Stimulated activated CD8-positive, alpha-beta memory T cell treated with anti-CD3 and anti-CD28 coated beads, Interleukin-15, amount 100 ng/mL, for 4 hours (primary cell): ENCODE results near the gene GID4.
A peak's percentile ranks its signal among the peaks of the same experiment; 100 is the strongest.

Experiments used
- DNase-seq, 2 donors: peaks; one replicate each; pipeline ENCODE4 v3.0.0-alpha.2; 2020; ENCODE audit warnings: low read depth in 2 of 2

Gene GID4

DNA sequence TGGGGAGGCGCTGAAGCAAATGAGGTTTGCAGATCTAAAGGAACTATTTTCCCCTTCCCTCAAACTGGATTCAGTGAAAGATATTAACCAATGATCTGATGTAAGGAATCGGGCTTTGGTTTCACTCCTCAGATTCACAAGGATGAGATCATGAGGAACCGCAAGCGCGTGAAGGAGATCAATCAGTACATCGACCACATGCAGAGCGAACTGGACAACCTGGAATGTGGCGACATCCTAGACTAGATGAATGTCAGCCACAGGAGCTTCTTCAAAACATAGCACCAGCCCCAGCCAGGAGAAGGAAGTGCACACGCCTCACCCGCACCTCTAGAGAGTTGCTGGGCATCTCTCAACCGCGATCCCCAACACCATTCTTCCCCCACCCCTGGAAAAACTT, 22.8 kb upstream of the GID4 start:
- DNase-seq, result no peak

DNA sequence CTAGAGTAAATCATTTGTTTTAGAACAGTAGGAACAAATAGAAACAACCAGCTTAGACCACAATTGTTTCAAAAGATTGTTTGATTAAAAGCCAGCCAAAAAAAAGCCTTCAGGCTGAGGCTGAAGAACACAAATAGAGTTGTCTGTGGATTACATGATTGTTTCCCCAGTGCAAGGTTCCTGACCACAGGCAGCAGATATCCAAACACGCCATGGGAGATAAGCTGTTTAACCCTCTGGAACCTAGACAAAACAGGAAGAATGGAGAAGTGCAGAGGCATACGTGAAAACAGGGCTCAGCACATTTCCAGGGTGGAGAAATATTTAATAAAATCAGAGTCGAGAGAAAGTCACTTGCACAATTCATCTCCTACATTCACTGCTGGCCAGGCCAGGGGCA, 21.2 kb upstream of the GID4 start:
- DNase-seq, result no peak

DNA sequence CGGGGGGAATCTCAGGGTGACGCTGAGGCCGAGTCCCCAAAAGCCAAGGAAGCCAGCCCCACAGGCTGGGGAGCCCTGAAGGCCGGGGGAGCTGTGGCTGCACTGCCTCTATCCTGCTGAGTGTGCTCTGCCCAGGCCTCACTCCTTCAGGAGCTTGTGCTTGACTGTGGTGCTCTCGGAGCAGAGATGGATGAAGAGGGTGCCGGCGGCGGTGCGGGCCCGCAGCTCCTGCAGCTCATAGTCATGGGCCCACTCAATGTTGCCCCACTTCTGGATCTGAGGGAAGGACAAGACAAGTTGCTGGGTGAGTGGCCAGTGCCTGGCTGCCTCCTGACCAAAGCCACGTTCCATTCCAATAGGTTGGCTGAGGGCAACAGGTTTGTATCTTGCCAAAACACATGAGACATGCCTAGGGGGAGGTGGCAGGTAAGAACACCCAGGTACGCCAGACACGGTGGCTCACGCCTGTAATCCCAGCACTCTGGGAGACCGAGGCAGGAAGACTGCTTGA, 20.7 kb upstream of the GID4 start:
- no peak for DNase-seq

DNA sequence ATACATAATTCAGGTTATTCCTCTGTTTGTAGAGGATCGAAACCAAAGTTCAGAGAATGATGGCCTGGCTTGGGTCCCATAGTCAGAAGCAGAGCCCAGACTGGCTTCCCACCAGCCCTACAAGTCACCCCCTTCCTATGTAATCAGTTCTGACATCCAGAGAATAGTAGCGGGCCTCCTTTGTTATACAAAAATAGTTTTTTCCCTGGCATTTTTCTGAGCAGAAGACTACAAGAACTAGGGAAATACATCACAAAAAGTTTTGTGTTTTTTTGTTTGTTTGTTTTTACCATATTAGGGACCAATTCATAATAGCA, 19.4 kb upstream of the GID4 start:
- DNase-seq, result no peak

DNA sequence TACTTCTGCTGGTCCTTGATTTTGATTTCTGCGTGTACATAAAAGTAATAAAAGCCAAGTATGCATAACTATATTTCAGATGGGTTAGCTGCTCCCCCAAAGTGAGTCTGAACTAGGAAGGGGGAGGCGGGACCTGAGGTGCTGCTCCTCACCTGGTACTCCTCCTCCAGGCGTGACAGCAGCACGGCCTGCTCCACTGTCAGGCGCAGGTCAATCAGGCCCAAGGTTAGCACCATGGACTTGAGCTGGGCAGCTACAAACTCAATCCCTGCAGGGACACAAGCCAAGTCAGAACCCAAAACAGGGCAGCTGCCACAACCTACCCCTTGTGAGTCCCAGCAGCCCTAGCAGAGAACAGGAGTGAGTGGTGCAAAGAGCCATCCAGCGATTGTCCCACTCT, 18.2 kb upstream of the GID4 start:
- no peak for DNase-seq

DNA sequence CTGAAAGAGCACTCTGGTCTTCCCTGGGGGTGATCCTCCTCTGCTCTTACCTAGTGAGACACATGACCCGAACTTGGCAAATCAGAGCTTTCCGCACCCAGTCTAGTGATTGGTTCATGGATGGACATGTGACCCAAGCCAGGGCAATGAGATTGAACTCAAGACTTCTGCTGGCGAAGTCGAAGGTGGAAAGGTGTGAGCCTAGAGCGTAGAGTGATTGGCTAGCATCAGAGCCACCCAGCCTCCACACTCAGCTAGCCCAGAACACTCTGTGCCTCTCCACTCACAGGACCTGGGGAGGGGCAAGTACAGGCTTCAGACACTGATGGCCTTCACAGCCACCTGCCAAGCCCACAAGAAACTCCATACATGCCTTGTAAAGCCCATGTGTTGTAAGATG, 17.8 kb upstream of the GID4 start:
- DNase-seq, result no peak

DNA sequence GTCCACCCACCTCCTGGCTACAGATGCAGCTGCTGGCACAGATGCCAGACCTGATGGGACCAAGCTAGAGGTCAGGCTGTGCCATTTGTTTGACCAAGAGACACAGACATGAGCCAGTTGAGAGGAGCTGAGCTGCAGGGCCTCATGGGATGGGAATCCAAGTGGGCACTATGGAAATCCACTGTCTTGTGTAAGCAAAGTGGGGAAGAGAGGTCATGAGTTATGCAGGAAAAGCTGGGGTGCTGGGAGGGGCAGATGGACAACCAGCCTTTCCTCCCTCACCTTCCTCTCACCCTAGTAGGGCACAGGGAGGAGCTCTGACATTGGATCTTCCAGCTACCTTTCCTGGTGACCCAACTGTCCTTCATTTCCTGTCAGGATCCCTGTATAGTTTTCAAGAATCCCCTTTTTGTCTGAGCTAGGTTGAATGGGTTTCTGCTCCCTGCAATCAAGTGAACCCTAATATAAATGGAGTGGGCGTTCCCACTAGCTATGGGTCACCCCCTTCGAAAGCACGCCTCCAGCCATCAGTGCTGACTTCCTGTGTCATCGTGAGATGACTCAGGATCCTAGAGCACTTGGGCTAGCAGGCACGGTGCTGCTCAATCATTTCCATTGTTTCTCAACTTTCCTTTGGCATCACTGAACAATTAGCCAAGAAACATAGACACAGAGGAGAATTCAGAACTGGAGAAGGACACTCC, 13.8 kb upstream of the GID4 start:
- no peak for DNase-seq

DNA sequence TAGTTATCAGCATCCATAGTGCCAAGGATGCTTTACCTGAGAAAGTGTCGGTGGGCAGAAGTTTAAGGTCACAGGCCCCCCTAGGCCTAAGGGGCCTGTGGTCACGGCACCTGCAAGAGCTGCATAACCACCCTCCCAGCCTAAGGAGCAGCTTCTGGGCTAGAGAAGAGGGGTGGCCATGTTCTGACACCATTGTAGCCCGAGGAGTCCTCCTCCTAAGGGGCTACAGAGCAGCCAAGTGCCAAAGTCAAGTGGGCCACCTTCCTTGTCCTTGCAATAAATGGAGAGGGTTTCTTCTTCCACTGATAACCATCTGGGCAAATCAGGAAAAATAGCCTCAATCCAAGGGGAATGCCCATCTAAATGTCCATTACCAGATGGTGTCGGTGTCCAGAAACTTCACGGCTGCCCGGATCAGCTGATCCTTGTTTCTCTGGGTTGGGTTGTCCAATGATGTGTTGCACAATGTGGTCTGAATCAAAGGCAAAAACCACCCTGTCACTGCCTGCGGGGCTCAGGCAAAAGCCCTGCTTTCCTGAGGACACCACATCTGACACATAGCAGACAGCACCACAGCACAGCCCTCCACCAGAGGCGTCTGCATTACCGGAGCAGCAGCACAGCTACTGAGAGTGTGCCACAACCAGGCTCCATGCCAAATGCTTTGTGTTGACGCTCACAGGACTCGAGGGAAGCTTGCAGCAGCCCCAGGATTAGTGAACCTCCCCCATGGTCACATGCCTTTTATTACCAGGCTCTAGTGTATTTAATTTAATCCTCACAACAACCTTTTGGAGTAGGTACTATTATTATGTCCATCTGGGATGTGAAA, 13.0 kb upstream of the GID4 start:
- no peak for DNase-seq

DNA sequence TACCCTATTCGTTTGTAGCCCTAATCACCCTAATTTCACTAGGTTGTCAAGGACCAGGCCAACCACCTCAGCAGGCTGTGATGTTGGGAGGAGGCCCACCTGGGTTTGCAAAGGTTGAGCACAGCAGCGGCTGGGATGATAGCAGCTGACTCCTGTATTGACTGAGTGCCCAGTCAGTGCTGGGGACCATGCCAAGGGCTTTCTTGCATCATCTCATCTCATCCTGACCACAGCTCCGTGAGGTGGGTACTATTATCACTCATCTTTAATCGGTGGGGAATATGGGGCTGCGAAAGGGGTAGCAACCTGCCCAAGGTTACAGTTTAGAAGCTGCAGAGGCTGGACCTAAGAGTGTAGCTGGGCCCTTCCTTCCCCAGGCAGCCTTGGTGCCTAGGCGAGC, 11.9 kb upstream of the GID4 start:
- no peak for DNase-seq

DNA sequence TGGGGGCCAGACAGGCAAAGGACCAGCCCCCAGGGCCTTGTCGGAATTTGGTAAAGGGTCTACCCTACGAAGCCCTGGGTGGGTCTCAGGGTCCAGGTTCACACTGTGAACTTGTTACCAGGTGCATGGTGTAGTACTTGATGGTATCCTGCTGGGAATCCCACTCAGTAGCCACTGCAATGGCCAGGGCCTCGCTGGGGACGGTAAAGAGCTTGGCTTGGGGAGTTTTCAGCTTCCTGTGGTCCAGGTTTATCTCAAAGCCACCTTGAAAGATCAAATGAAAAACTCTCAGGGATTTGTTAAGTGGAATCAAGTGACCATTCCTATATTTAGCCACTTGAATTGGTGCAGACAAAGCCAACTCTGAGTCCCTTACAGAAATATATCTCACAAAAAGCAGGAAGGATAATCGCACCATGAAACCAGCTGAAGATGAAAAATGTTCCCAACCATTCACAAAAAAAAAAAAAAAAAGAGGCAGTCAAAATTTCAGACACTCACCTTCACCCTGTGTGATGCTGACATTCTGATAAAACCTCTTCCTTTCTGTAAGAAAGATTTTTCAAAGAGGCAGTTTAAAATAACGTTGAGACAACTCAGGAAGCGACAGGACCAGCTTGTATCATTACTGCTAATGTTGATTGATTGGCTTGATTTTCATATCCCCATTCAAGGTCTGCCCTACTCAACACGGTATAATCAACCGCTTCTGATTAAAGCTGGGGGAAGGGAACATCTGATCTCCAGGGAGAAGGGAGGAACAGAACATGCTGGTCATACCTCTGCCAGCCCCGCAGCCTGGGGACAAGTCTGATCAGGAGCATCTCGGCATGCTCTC, 10.9 kb upstream of the GID4 start:
- no peak for DNase-seq

DNA sequence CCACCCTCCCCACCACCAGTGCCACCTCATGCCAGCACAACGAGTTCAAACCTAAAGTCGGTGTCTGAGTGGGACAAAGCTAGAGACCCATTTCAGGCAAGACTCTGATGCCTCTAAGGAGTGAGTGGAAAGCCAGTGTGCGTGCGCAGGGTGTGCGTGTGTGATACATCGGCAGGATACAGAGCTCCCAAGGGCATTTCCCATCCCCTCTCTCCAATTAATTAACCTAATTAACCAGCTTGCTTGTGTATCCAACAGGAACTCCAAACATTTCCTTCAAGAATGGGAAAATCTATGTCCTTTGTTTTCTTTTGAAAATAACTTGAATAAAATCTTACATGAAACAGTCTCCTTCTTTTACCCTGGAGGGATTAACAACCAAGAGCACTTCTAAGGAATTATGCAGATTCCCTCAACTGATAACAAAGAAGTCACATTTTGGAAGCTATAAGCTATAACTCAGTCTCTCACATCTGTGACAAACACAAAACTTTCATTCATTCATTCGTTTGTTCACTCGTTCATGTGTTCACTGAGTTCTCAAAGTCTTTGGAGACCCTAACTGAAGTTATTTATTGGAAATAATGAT, 10.2 kb upstream of the GID4 start:
- DNase-seq, result no peak

DNA sequence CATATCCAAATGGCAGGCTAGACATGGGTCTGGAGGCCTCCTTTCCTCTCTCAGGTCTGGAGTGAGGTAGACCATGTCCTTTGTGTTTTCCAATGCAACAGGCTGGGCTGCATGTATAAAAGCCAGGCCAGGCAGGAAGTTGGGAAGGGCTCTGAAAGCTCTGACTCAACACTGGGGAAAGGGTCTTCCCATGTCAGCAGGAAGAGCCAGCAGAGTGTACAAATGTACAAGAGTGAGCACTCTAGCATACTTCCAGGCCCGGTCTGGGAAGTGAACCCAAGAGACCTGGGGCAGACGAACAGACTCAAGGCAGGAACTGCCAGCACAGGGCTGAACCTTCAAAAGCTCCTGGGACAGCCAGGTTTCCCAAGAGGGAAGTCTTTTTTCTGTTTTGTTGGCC, 7.3 kb upstream of the GID4 start:
- no peak for DNase-seq

DNA sequence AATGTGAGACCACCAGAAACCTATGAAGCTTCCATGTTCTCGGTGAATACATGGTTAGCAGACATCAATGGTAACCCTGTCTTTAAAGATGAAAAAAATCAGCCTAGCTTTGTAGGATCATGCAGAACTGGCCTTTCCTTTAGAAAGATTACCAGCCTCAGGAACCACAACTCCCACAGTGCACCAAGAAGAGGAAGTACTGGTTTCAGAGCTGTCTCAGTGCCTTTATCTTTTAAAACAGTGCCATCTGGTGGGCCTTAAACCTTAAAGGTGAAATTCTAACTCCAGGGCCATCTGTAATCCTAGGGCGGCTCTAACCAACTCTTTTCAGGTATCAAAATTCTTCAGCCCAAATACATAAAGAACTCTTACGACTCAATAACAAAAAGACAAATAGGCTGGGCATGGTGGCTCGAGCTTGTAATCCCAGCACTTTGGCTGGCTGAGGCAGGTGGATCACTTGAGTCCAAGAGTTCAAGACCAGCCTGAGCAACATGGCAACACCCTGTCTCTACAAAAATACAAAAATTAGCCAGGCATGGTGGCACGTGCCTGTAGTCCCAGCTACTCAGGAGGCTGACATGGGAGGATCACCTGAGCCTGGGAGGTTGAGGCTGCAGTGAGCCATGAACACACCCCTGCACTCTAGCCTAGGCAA, 5.6 kb upstream of the GID4 start:
- DNase-seq, result peak in 1 of 2 donors; percentile 33

DNA sequence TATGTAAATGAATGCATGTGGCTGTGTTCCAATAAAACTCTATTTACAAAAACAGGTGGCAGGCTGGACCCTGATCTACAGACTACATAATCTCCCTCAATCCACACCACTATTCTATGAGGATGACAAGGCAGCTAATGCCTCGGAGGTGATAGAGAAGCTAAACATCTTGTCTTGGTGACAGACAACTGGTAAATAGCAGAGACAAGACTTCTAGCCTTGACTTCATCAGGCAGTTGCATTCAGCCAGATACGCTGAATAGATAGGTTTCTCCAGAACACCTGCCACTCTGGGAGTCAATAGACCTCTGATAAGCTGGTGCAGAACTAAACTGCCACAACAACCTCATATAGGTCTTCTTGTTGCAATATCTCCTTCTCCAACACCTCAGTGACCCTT, 3.5 kb upstream of the GID4 start:
- no peak for DNase-seq

DNA sequence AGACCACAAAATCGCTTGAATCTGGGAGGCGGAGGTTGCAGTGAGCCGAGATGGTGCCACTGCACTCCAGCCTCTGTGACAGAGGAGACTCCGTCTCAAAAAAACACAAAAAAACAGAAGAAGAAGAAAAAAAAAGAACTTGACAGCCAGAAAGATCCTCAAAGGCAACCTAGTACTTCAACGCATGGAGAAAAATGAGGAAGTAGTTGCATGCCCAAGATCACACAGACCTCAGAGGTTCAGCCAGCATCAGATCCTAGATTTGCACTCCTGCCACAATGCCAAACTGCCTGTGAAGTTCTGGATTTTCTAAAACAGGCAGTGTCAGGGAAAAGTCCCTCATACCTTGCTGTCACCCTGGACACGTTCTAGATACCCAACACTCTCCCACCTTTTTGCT, 1.7 kb upstream of the GID4 start:
- DNase-seq, result no peak

DNA sequence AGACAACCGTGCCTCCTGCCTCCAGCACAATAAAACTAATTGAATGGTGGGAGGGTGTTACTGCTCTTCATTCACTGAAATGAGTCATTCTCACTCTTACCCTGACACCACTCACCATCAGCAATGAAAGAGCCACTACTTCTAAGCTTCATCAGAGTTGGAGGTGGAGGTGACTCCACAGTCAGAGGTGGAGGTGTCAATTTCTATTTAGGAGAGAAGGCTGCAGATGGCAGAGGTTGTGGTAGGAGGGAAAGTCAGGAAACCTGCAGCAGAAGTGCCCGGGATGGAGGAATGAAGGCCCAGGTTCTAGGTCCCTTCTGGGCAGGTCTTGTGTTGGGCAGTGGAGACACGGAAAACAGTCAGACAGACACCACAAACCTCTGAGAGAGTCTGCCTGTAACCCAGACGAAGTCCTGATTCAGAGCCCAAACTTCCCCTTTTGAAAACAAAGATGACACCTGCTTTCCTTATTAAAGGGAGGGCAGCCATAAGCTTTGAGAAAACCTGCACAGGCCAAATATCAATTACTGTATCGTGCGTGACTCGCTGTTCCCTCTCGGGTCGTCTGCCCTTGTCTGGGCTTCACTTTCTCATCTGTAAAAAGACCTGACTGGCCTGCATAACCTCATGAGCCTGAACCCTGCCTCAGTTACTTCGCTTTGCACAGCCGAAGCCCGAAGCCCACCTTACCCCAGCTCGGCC, 908 bp upstream of the GID4 start:
- DNase-seq, result no peak

DNA sequence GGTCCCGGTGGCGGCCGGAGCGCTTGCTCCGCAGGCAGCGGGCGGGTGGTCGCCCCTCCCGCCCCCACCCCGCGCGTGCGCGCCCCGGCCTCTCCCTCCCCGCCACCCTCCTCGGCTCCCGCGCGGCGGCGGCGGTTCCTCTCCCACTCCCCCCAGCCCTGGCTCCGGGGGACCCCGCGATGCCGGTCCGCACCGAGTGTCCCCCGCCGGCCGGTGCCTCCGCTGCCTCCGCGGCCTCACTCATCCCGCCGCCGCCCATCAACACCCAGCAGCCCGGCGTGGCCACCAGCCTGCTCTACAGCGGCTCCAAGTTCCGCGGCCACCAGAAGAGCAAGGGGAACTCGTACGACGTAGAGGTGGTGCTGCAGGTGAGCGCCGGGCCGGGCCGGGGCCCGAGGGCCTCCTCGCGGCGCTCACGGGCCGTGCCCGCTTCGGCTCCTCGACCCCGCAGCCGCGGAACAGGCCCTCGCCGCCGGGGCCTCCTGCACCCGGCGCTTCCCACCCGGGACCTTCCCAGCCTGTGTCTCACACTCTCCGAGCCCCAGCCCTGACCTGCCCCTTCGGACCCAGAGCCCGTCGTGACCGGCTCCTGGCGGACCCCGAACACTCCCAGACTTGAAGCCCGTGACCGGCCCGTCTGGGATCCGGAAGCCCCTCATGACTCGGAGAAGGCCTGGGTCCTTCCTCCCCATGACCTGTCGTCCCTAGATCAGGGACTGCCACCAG, 490 bp downstream of the GID4 start:
- DNase-seq, result no peak

DNA sequence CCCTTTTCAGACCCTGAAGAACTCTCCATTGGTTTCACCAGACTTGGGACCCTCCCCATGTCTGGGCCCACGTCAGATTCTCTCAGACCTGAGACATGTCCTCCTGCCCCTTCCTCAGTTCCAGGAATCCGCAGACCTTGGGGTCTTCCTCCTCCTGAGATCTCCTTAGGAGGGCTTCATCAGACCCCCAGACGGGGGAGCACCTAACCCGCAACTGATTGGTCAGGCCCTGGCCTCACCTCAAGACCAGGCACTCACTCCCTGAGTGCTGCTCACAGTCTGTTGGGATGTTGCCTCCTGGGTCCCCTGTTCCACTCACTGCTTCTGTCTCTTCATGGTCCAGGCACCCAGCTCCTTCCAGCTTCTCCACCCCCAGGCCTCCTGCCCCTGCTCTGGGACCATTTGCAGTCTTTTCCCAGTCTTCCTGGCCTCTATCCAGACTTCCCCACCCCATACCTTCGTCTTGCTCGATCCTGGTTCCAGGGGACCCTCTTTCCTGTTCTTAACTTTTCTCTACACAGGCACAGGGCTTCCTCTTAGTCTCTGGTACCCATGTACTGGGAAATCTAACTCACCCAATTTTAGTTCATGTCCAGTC, 1.2 kb downstream of the GID4 start:
- no peak for DNase-seq

DNA sequence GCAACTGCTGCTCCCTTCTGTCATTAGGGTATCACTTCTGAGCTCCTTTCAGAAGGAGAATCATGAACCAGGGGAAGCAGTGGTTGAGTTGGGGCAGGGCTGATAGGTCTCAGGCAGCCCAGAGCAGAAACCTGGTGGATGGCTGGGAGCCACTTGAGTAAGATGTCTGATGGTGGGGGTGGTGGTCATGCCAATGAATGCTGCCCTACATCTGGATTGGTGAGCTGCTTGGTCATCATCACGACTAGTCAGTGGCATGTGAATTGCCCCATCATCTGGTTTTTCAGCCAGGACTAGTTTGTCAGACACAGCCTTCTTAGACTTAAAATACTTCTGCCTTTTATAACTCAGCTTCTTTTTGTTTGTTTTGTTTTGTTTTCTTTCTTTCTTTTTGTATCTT, 2.6 kb downstream of the GID4 start:
- DNase-seq, result no peak

DNA sequence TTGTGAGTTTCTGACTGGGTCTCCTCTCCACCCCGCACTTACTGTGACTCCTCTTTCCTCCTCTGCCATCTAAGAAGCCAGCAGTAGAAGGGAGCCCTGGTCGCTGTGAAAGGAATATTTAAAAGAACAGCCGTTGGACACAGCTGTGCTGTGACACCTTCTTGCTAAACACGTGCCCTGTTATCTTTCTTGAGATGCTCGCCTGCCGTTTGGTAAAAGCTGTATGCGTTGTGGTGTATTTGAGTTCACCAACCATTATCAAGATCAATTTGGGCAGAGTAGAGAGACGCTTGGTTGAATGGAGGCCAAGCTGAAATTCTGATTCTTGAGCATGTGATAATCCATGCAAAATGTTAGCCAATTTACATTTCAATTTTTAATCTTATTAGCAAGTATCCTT, 3.8 kb downstream of the GID4 start:
- DNase-seq, result no peak
